CD1c-positive myeloid dendritic cell (primary cell): Measurements from ENCODE around the gene CRISP2.
"Not testable (repeated sequence)": the region's sequence is repeated elsewhere in the genome, so short reads cannot be mapped to it uniquely, and the experiment has no call there.

Experiments used
- DNase-seq: peaks from one replicate; pipeline ENCODE4 v3.0.0-alpha.2; 2016; ENCODE audit errors: extremely low spot score

Gene CRISP2

GRCh38 chr6:49713346-49713745 is at the start of gene CRISP2:
CRISP2 (minus strand) TSS chr6:49713543; CDS start chr6:49709196, 4,347 bp downstream.
- no peak for DNase-seq

DNA sequence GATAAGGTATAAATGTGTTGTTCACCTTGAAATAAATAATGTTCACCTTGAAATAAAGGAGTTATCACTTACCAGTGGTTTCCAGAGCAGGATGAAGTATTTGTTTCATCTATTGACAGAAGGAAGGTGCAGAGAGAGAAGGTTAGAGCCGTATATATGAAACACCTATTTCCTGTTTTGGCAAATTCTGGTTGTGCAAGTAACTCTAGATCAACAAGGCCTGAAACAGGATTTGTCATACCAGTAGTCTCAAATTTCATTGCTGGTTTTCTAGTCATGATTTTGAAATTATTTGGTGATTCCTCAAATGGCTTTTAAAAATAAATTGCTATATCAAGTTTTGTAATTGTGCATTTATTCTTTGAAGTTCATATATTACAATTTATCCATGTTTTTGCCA is 30.9 kb upstream of the CRISP2 start, which contains the start of gene CRISP3:
TSS of gene CRISP3 (minus strand) at position 130 of the 400 bp plus-strand sequence. CDS start at position 109, 21 bp downstream.
- DNase-seq, result no peak

- DNase-seq, result no peak
Observed at GRCh38 chr6:49743429-49743828, 30.1 kb upstream of the CRISP2 start.

- DNase-seq, result no peak
Observed at GRCh38 chr6:49739423-49739822, 26.1 kb upstream of the CRISP2 start.

GRCh38 chr6:49736017-49736508 is 22.7 kb upstream of the CRISP2 start:
- no peak for DNase-seq

GRCh38 chr6:49733680-49734079 is 20.3 kb upstream of the CRISP2 start:
- no peak for DNase-seq

DNA sequence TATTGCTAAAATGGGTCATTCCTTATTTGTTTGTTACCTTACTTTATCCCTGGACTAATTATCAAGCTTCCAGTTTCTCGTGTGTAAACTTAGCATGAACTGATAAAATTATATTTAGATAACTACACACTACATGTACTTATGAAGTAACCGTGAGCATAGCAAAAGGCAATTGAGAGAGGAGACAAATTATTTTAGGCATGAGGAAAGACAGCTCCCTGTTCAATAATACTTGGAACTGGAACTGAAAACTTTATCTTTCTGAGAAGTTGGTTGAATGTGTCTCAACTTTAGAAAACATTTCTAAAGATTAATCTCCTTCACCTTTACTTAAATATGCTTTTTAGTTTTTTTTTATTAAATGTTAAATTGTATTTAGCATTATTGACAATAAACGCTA is 19.4 kb upstream of the CRISP2 start:
- DNase-seq, result no peak

- DNase-seq, result no peak
Observed at GRCh38 chr6:49730251-49730650, 16.9 kb upstream of the CRISP2 start.

DNA sequence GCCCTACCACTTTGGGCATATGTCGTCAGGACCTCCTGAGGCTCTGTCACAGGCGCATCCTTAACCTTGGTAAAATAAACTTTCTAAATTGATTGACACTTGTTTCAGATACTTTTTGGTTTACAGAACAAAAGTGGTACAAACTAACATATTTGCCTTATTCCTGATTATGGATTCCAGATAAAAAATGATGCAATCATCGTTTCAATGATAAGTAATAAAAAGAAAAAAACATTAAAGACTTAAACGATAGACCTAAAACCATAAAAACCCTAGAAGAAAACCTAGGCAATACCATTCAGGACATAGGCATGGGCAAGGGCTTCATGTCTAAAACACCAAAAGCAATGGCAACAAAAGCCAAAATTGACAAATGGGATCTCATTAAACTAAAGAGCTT is 10.6 kb upstream of the CRISP2 start:
- not testable (repeated sequence) for DNase-seq

DNA sequence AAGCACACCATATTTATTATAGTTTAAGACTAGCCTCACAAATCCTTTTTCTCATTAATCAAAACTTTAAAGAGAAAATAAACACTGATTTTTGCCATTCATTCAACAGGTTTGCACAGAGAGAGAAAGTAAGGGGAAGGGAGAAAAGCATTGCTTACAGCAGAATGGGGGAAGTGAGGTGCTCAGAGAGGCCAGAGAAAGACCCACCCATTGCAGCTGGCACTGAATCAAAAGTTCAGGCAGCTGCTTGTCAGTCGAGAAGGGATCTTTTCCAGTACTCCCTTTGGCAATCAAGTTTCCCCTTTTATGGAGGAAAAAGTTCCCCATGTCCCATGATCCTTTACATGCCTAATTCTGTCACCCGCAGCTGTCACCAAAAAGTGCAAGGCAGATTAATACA is 8.0 kb upstream of the CRISP2 start:
- DNase-seq, result no peak

GRCh38 chr6:49720372-49720771 is 7.0 kb upstream of the CRISP2 start:
- no peak for DNase-seq

GRCh38 chr6:49698478-49698877 is 14.9 kb downstream of the CRISP2 start:
- no peak for DNase-seq

DNA sequence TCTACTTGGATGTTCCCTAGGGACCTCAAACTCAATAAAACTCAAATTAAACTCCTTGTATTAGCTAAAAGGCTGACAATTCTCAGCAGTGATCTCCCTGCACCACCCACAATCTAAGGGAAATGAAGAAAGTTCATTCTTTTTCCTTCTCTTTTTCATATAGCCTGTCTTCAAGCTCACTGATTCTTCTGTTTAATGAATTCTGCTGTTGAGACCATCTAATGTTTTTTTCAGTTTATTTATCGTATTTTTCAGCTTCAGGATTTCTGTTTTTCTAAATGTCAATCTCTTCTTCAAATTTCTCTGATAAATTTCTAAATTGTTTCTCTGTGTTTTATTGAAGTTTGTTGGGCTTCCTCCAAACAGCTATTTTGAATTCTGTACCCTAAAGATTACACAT is 19.8 kb downstream of the CRISP2 start:
- no peak for DNase-seq

DNA sequence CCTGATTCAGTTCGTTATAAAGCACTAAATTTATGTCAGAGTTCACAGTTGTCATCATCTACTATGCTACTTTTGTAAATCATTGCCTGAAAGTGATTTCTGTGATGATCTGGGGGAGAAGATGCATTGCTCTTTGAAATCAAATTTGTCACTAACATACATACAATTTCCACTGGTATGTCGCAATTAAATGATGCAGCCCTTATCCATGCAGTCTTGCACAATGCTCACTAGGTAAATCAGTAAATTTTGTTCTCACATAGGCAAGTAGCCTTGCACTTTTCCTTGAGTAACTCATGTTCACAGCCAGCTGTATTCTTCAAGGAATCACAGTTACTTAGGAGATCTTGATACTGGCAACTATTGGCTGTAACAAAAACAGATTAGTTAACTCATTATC is 20.8 kb downstream of the CRISP2 start:
- DNase-seq, result no peak

GRCh38 chr6:49676671-49677281 is 36.6 kb downstream of the CRISP2 start:
- no peak for DNase-seq

- no peak for DNase-seq
Observed at GRCh38 chr6:49675816-49676215, 37.5 kb downstream of the CRISP2 start.

DNA sequence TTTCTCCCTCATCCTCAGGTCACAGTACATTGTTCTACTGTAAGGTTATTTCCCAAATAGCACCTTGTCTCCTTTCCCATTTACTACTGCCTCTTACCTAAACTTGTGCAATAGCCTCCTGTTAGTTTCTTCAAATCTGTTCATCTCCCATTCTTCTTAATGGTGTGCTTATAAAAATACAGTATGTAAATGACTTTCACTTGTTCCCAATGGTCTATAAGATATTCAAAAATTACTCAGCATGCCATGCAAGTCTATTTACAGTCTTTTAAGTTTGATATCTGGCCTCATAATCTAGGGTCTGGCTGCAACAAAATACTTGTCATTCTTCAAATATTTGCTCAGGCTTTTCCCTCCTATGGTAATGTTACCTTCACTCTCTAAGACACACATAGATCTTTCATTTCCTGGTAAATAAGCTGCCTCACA is 45.2 kb downstream of the CRISP2 start:
- no peak for DNase-seq

GRCh38 chr6:49666930-49667757 is 46.2 kb downstream of the CRISP2 start:
- no peak for DNase-seq

DNA sequence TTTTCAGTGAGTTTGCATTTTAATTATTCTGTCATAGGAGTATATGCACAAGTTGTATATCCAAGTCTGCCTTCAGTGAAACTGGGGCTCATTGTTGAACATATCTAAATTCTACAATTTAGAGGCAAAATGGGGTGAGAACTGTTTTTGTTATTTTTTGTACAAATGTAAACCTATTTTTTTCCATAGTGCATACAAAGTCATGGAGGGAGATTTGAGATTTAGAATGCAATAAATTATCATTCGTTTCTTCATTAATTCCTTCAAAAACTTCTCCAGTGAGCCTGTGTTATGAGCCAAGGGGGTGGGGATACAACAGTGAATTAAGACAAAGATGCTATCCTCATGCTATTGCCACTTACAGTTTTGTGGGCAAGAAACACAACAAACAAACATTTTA is 46.9 kb downstream of the CRISP2 start:
- DNase-seq, result no peak

DNA sequence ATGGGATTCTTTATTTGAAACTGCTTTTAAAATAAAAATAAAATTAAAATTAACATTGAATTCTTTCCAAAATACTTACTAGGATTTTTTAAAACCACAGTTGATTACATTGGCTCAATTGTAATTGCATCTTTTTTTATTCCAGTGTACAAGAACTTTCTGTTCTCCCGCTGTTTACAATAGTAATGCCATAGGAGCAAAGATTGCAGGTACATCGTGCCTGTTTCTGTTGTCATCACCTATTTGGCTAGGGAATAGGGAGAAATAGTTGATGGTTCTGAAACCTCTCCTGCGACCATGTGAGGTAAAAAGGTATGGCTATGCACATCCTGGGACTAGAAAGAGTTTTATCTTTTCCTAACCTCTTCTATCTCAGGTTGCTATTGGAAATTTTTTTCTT is 48.5 kb downstream of the CRISP2 start:
- DNase-seq, result no peak

DNA sequence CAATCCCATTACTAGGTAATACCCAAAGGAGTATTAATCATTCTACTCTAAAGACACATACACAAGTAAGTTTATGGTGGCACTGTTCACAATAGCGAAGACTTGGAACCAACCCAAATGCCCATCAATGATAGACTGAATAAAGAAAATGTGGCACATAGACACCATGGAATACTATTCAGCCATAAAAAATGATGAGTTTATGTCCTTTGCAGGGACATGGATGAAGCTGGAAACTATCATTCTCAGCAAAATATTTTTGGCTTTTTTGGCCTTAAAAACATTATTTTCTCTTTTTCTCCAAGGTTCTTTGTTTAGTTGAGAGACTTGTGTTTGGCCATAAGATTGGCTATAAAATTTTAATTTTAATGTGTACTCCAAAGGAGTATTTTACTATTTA is 49.3 kb downstream of the CRISP2 start:
- DNase-seq, result not testable (repeated sequence)

DNA sequence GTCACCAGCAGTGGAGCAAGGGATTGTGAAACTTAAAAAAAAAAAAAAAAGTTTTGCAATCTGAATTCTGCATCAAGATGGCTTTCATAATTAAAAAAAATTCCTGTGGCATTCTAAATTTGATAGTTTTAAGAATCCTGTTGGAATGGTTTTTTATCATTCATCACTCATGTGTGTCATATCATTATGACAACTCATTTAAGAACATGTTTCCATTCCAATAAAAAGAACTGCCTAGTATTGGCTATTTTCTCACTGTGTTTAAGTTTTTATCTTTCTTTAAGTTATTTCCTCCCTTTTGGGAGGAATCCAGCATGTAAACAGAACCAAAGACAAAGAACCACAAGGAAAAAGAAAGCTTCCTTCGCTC is 50.5 kb downstream of the CRISP2 start:
- DNase-seq, result no peak

DNA sequence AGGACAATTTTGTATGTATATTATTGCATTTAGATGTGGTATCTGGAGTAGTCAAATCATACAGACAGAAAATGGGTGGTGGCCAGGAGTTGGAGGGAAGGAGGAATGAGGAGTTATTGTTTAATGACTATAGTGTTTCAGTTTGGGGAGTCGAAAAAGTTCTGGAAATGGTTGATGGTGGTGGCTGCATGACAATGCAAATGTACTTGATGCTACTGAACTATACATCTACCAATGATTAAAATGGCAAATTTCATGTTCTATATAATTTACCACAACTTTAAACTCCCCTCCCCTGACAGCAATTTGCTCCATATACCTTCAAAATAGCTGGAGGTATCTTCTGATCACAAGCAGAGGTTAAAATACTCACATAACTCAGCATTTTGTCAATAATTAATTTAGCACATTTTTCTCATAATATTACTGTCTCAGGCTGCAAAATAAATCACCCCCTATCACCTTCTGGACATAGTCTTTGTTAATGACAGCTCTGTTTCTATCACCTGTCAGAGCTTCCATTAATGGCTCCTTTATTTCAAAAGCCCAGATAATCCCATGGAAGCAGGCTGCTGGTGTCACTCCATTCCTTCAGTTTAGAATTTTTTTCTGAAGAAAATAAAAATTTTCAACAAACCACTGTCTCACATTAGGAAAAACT is 51.0 kb downstream of the CRISP2 start:
- no peak for DNase-seq
